Stimulated activated naive CD4-positive, alpha-beta T cell (primary cell): ENCODE measurements around the gene LRRC2.
A peak's percentile ranks its signal among the peaks of the same experiment; 100 is the strongest.
"Not testable (repeated sequence)": the region's sequence is repeated elsewhere in the genome, so short reads cannot be mapped to it uniquely, and the experiment has no call there.

Experiments used
- DNase-seq, 6 experiments: peaks; one replicate each; lab custom pipeline; 2025; lab: John Stamatoyannopoulos, UW

LRRC2 gene

GRCh38 chr3:46566040-46566641 lies at the start of gene LRRC2:
LRRC2 (minus strand) TSS chr3:46566302; CDS start chr3:46551591, 14,711 bp downstream.
- peak in 2 of 6 experiments; percentile 8 to 45 for DNase-seq

GRCh38 chr3:46615050-46615775 lies 49.1 kb upstream of the LRRC2 start:
- no peak for DNase-seq

- DNase-seq = no peak
Observed at GRCh38 chr3:46614431-46614830, 48.3 kb upstream of the LRRC2 start.

- no peak for DNase-seq
Observed at GRCh38 chr3:46613313-46614005, 47.4 kb upstream of the LRRC2 start.

GRCh38 chr3:46612324-46612723 lies 46.2 kb upstream of the LRRC2 start, which contains the start of gene FAM240A:
FAM240A (plus strand) TSS chr3:46612525; CDS start chr3:46612684, 159 bp downstream.
- DNase-seq = no peak

- no peak for DNase-seq
Observed at GRCh38 chr3:46609944-46610722, 44.0 kb upstream of the LRRC2 start.

- no peak for DNase-seq
Observed at GRCh38 chr3:46609212-46609721, 43.2 kb upstream of the LRRC2 start.

- DNase-seq = no peak
Observed at GRCh38 chr3:46607603-46608028, 41.5 kb upstream of the LRRC2 start.

GRCh38 chr3:46604127-46604526 lies 38.0 kb upstream of the LRRC2 start:
- no peak for DNase-seq

- DNase-seq = no peak
Observed at GRCh38 chr3:46603446-46604046, 37.4 kb upstream of the LRRC2 start.

GRCh38 chr3:46599590-46599989 lies 33.5 kb upstream of the LRRC2 start:
- DNase-seq = no peak

GRCh38 chr3:46595819-46596314 lies 29.8 kb upstream of the LRRC2 start:
- DNase-seq = no peak

GRCh38 chr3:46594723-46595122 lies 28.6 kb upstream of the LRRC2 start:
- no peak for DNase-seq

GRCh38 chr3:46593979-46594378 lies 27.9 kb upstream of the LRRC2 start:
- DNase-seq = no peak

- no peak for DNase-seq
Observed at GRCh38 chr3:46593274-46593862, 27.3 kb upstream of the LRRC2 start.

- not testable (repeated sequence) for DNase-seq
Observed at GRCh38 chr3:46587268-46587667, 21.2 kb upstream of the LRRC2 start.

- DNase-seq = no peak
Observed at GRCh38 chr3:46586738-46587246, 20.7 kb upstream of the LRRC2 start.

- no peak for DNase-seq
Observed at GRCh38 chr3:46585799-46586693, 19.9 kb upstream of the LRRC2 start.

GRCh38 chr3:46584598-46585467 lies 18.7 kb upstream of the LRRC2 start:
- DNase-seq = no peak
